Stimulated activated CD8-positive, alpha-beta memory T cell treated with anti-CD3 and anti-CD28 coated beads, Interleukin-4, amount 100 ng/mL, for 1 hour (primary cell): Measurements from ENCODE around the gene MRPS23.

Experiments
- DNase-seq, 2 donors: peaks; one replicate each; pipeline ENCODE4 v3.0.0-alpha.2; 2020; ENCODE audit warnings: low read depth in 2 of 2, low spot score in 1 of 2

MRPS23 gene

DNA sequence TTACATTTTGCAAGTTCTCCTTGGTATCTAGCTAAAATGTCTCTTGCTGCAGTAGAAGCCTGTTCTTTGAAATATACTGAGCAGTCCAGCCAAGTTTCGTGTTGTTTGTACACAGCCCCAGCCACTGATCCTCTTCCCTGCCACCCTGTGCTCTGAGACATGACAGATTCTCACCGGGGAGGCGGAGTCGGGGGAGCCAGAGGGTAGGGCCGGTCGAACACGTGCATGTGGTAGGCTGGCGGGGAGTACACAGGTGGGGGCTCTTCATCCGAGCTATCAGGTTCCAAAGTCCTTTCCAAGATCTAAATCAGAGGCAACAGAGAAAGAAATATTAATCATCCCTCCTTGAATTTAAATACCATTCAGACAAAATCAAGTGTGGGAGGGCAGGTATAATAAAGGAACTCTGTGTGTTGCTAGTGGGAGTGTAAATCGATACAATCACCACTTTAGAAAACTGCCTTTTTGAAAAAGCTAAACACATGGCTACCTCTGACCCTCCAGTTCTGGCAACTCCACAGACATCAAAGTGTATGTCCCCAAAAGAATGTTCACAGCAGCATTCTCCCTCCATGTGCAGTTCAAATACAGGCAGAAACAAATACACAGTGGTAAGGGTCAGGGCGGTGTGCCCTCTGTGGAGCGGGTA lies 29.7 kb upstream of the MRPS23 start:
- DNase-seq: no peak

DNA sequence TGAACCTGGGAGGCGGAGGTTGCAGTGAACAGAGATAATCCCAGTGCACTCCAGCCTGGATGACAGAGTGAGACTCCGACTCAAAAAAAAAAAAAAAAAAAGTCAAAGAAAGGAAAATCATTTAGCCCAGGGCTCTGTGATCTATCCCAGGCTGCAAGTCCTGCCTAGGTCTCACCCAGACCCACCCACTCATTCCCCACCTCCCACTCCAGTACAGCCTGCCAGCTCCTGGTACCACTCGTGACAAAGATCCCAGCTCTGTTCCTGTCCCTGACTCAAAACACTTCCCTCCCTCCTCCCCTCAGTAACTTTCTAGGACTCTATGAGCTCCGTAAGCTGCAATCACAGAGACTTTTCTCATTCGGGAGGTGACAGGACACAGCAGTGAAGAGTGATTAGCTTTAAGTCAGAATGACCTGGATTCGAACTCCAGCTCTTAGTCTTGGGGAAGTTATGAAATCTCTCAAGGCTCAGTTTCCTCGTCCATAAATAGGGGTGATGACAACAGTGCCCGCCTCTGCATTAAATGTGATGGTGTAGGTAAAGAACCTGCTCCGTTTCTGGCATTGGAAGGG lies 28.0 kb upstream of the MRPS23 start:
- no peak for DNase-seq

GRCh38 chr17:57876866-57877237 lies 27.0 kb upstream of the MRPS23 start:
- no peak for DNase-seq

GRCh38 chr17:57876023-57876865 lies 26.4 kb upstream of the MRPS23 start:
- DNase-seq: no peak

DNA sequence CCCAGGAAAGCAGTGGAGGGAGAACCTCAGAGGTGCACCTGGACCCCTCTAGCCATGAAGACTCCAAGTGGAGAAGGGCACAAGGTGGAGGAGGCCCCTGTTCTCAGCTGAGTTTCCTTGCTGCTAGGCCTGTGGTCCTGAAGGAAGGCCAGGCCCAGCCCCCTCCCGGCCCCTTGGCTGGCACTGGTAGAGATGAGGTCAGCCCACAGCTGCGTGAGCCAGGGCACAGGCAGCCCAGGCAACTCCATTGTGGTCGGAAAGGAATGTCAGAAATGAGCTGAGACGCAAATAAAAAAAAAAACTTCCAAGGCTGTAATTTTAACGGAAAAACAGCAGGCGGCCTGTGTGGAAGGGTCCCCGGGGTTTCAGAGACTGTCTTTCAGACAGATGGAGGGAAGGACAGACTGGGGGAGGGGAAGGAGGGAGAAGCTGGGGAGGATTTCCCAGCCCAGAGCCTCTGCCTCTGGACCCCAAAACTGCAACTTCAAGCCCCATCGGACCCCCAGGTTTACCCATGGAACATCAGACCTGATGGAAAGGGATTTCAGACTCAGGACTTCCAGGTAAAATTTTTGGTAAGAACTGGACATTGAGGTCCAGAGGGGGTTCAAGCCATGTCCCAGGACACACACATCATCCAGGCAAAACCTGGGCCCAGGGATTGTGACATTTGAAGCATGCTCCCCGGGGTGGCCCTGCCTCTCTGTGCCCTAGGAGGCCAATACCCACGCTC lies 25.6 kb upstream of the MRPS23 start:
- no peak for DNase-seq

DNA sequence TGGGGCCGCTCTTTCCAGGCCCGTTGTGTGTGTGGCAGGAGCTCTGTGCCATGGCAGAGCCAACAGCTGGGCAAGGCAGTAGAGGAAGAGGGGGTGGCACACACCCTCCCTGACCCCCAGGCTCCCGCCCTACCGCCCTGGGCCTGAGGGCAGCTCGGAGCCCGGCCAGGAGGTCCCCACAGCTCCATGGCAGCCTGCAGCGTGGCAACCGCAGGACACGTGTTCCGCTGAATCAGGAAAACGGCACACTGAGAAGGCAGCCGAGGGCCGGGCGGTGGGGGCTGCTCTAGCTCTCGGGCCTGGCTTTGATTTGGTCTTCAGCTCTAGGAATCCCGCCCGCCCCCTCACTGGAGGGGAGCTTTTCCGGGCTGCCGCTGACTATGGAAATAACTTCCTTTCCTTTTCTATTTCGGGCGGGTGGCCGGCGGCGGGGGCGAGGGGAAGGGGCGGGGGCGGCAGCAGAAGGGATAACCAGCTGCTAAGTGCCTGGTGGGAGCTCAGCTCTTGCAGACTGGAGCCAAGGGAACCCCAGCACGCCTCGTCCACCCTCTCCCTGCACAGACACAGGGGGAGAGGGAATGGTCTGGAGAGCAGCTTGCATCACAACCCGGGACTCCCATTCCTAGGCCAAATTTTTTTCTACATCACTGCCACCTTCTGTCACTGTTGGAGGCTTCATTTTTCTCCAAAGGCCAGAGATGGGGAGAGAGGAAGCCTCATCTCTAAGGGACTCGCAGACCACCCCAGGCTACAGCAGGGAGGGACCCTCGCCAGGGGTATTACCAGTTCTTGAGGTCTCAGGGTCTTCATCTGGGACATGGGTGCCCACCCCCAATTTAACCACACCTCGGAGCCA lies 24.8 kb upstream of the MRPS23 start:
- DNase-seq: no peak

GRCh38 chr17:57874058-57874419 lies 24.2 kb upstream of the MRPS23 start:
- no peak for DNase-seq

GRCh38 chr17:57873261-57874057 lies 23.6 kb upstream of the MRPS23 start:
- no peak for DNase-seq

DNA sequence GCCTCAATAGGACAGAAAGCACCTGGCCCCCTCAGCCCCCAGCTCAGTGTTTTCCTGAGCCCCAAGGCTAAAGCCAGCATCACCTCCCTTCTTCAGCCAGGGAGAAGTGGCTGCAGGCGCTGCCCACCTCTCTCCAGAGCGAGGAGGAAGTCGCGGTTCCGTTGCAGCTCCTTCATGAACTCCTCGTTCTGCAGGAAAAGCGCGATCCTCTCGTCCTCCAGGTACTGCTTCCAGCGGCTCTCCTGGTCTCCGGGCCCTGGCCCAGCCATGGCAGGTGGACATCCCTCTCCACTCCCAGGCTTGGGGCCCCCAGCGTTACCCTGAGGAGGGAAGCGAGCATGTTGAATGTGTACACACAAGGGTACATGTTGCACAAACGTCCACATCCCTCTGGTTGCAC lies 22.7 kb upstream of the MRPS23 start:
- no peak for DNase-seq

DNA sequence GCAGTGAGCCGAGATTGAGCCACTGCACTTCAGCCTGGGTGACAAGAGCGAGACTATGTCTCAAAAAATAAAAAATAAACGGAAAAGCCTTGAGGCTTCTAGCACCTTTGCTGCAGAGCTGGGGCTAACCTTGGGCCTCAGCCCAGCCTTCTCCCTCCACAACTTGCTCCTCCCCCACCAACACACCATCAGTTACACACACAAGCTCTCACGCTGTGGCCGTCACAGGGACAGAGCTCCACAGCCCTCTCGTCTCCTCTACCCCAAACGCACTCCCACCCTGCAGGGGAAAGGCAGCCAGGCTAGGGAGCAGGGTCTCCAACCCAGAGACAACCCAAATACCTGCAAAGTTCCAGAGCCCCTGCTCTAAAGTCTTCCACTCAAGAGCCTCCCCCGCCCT lies 22.0 kb upstream of the MRPS23 start:
- no peak for DNase-seq

- no peak for DNase-seq
Measured at GRCh38 chr17:57871155-57871554, 21.3 kb upstream of the MRPS23 start.

GRCh38 chr17:57870283-57870635 lies 20.4 kb upstream of the MRPS23 start:
- DNase-seq: no peak

GRCh38 chr17:57869617-57870282 lies 19.9 kb upstream of the MRPS23 start:
- DNase-seq: no peak

DNA sequence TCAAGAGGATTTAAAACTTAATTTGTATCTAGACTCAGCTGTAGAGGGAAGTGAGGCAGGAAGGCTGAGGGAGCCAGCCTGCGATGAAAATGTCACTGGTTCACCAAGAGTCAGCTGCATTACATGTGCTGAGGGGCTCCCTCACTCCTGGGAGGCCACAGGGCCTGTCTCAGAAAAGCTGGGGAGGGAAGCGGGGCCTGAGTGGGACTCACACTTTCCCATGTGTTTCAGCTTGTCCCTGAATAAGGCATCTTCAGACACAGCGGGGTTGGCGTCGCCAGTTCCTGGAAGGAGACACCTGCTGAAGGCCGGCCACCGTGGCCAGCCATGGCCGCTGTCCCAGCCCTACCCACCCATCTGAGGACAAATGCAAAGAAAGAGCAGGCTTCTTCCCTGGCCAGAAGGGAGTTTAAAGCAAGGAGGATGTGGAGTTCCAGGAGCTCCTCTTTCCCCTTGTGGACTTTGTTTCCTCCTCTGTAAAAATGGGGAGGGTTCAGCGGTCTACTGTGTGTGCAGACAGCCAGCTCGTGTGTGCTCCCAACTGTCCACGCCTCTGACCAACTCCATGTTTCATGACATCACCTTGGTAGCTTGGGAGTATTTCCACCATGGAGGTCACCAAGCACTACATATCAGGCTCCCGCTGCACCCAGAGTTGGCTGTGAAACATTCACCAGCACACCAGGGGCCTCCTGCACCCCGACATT lies 19.2 kb upstream of the MRPS23 start:
- no peak for DNase-seq

- DNase-seq: no peak
Measured at GRCh38 chr17:57868007-57868909, 18.4 kb upstream of the MRPS23 start.

- DNase-seq: no peak
Measured at GRCh38 chr17:57867126-57867525, 17.3 kb upstream of the MRPS23 start.

DNA sequence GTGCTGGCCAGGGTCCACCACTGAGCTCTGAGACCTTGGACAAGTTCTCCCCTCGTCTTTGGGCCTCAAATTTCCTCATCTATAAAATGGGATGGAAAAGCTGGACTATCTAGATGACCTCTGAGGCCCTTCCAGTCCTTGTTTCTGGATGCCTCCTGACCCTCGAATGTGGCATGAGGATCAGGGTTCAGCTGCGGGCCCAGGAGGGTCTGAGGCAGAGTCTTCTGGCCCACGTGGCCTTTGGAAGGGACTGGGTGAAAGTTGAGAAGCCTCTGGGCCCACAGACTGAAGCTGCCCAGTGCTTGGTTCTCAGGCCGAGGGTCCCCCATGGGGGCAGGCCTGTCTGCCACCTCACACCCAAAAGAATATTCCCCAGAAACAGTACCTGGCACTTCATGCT lies 16.9 kb upstream of the MRPS23 start:
- no peak for DNase-seq

DNA sequence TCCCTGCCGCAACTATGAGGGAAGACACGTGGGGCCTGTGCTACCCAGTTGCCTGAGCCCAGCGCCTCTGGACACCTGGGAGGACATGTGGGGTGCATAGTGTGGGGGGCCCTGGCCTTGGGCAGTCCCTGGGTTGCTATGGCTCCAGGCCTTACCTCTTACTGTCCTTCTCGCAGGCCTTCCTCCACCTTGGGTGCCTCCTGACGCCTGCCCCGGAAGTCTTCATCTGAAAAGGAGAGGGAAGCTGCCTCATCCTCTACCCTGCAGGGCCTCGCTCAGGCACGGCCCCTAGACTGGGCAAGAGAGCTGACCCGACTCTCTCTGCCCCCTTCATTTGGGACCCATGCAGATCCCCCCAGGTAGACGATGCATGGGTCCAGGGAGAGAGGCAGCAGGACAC lies 16.5 kb upstream of the MRPS23 start:
- DNase-seq: no peak
